MG63 (cell line): Measurements from ENCODE around the gene SPG11. TPM values are rescaled to one million over a fixed set of nuclear protein-coding genes. Genes with fewer than 3 reads are reported as not detected.
"Not testable (repeated sequence)": the region's sequence is repeated elsewhere in the genome, so short reads cannot be mapped to it uniquely, and the experiment has no call there.

Experiments used
- DNase-seq: peaks from one replicate; pipeline ENCODE4 v3.0.0-alpha.2; 2020
- H3K27me3 ChIP-seq: fragments of 250-450 bp; sonication (Bioruptor Pico); 2 replicates; pipeline ENCODE4 v1.5.1; 2020; ENCODE audit warnings: mild to moderate bottlenecking, moderate library complexity
- H3K36me3 ChIP-seq: fragments of 250-450 bp; sonication (Bioruptor Pico); 2 replicates; pipeline ENCODE4 v1.5.1; 2020; ENCODE audit warnings: mild to moderate bottlenecking, moderate library complexity
- H3K4me3 ChIP-seq: fragments of 250-450 bp; sonication (Bioruptor Pico); 2 replicates; pipeline ENCODE4 v1.5.1; 2020; ENCODE audit warnings: mild to moderate bottlenecking, moderate library complexity
- H3K9me3 ChIP-seq: fragments of 250-450 bp; sonication (Bioruptor Pico); 2 replicates; pipeline ENCODE4 v1.5.1; 2020; ENCODE audit warnings: mild to moderate bottlenecking, moderate library complexity
- total RNA-seq: library from RNA; depleted of rRNA; stranded (reverse); fragments of >200 nt; shearing (Covaris generic); gene quantifications from 2 replicates; pipeline ENCODE4 v1.2.3, GENCODE V29; 2014; ENCODE audit warnings: low replicate concordance

The SPG11 gene
- total RNA-seq, 1 experiment from 2014 or later, result 27.7 TPM

- Histone ChIP-seq H3K9me3 (no peaks in the 10 kb centered on the region), H3K4me3 (no peak overlapping the region), H3K27me3 (no peaks in the 10 kb centered on the region), H3K36me3 (peaks cover 76% of the 10 kb centered on the region)
- no peak for DNase-seq
These were observed 67.6 kb downstream of the SPG11 start for GRCh38 chr15:44595656-44596510.

- no peaks in the 10 kb centered on the region for H3K9me3 ChIP-seq
- H3K4me3 ChIP-seq, result no peak overlapping the region
- H3K27me3 ChIP-seq, result no peaks in the 10 kb centered on the region
- peaks cover 76% of the 10 kb centered on the region for H3K36me3 ChIP-seq
- DNase-seq, result no peak
These were observed 68.2 kb downstream of the SPG11 start for GRCh38 chr15:44595246-44595645.

DNA sequence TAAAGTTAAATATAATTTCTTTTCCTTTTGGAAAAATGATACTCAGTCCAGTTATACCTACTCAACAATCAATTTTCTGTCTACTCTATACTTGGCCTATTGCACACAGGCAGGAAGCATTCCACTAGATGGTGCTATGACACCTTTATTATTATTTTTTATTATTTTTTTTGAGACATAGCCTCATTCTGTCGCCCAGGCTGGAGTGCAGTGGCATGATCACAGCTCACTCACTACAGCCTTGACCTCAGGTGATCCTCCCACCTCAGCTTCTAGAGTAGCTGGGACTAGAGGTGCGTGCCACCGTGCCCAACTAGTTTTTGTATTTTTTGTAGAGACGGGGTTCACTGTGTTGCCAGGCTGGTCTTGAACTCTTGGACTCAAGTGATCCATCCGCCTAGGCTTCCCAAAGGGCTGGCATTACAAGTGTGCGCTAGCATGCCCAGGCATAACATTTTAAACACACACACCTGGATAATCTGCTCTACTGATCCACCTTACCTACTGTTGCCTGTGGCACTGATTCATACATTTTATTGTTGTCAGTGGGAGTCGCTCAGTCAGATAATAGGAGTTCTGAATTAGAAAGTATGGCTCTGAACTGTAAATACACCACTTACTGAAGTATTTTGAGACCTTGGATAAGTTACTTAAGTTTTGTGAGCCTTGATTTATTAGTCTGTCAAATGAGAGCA lies 70.3 kb downstream of the SPG11 start:
- no peaks in the 10 kb centered on the region for H3K27me3 ChIP-seq
- no peak overlapping the region for H3K4me3 ChIP-seq
- no peak for DNase-seq
- peaks cover 82% of the 10 kb centered on the region for H3K36me3 ChIP-seq
- H3K9me3 ChIP-seq, result no peaks in the 10 kb centered on the region

- Histone ChIP-seq H3K27me3 (no peaks in the 10 kb centered on the region), H3K9me3 (no peaks in the 10 kb centered on the region), H3K4me3 (no peak overlapping the region), H3K36me3 (peaks cover 81% of the 10 kb centered on the region)
- DNase-seq, result no peak
These were observed 72.1 kb downstream of the SPG11 start for GRCh38 chr15:44591326-44591725.

DNA sequence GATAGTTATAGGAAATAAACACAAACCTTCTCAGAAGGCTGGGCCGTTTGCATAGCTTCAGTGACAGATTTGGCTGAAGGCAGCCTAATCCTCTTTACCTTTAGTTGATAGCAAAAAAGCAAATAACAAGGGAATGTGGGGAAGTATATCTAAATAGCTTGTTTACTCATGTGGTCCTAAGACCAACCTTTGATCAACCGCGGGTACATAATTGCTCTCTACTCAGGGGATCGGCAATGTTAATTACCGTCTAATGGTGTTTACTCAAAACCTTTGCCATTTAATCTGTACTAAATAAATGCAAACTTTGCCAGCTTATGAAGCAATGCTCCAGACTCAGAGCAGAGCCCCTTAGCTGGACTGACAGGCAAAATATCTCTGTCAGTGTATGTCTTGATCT lies 74.9 kb downstream of the SPG11 start:
- no peak for DNase-seq
- peaks cover 78% of the 10 kb centered on the region for H3K36me3 ChIP-seq
- H3K27me3 ChIP-seq, result no peaks in the 10 kb centered on the region
- H3K9me3 ChIP-seq, result no peaks in the 10 kb centered on the region
- H3K4me3 ChIP-seq, result no peak overlapping the region

DNA sequence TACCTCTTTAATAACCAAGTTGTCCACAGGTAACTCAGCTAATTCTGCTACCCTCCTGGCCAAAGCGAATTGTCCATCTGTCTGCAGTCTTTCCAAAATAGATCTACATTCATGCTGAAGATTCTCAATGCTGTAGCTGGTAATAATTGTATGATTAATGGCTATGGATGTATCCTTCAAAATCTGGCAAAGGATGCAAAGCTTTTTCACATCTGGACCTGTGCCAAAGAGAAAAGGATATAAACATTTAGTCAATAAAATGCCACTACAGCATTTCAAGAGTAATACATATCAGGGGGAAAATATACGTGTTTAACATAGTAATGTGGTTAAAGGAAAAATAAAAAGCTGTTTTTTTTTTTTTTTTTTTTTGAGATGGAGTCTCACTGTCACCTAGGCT lies 77.8 kb downstream of the SPG11 start:
- Histone ChIP-seq H3K9me3 (no peaks in the 10 kb centered on the region), H3K4me3 (no peak overlapping the region), H3K27me3 (no peaks in the 10 kb centered on the region), H3K36me3 (peaks cover 79% of the 10 kb centered on the region)
- DNase-seq, result no peak

DNA sequence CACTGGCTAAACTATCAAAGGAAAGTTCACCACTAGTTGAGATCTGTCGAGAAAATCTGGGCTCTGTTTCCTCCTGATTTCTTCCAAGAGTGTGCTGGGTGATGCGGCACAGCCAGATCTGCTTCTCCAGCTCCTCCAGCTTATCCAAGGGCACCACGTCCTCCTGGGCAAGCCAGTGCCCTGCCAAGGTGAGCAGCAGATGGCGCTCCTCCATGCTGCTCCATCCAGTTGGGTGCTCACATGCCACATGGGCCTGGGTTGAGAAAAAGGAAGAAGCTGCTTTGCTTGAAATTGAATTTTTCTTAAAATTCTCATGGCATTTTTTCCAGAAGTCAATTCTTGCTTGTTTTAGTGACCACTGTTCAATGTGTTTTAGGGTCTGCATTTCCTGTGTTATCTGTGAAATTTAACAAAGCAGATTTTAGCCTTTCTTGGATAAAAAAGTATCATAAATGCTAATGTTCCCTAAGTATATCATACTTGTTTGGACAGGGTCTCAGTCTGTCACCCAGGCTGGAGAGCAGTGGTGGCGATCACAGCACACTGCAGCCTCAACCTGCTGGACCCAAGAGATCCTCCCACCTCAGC lies 79.2 kb downstream of the SPG11 start:
- no peak overlapping the region for H3K4me3 ChIP-seq
- DNase-seq, result peak; percentile 49
- H3K36me3 ChIP-seq, result peaks cover 78% of the 10 kb centered on the region
- H3K9me3 ChIP-seq, result no peaks in the 10 kb centered on the region
- H3K27me3 ChIP-seq, result no peaks in the 10 kb centered on the region

- DNase-seq, result no peak
- H3K9me3 ChIP-seq, result no peaks in the 10 kb centered on the region
- H3K27me3 ChIP-seq, result no peaks in the 10 kb centered on the region
- H3K36me3 ChIP-seq, result peaks cover 64% of the 10 kb centered on the region
- H3K4me3 ChIP-seq, result no peak overlapping the region
These were observed 83.4 kb downstream of the SPG11 start for GRCh38 chr15:44580105-44580504.

DNA sequence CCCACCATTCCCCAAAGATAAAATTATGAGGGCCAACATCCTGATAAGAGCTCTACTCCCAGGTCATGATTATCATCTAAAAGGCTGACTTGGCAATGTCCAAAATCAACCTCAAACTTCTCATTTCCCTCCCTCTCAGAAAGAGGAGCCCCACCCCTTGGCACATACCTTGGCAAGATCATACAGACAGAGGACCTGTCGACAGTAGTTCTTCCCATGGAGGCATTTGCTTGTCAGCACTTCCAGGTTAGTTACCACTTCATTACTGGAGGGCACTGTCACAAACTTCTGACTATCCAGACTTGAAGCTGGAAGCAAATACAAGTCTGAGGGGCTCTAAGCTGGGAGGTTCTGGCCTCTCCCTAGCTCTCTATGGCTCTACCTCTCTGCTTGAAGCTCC lies 88.7 kb downstream of the SPG11 start:
- DNase-seq, result no peak
- no peak overlapping the region for H3K4me3 ChIP-seq
- H3K9me3 ChIP-seq, result no peaks in the 10 kb centered on the region
- peaks cover 44% of the 10 kb centered on the region for H3K36me3 ChIP-seq
- no peaks in the 10 kb centered on the region for H3K27me3 ChIP-seq

DNA sequence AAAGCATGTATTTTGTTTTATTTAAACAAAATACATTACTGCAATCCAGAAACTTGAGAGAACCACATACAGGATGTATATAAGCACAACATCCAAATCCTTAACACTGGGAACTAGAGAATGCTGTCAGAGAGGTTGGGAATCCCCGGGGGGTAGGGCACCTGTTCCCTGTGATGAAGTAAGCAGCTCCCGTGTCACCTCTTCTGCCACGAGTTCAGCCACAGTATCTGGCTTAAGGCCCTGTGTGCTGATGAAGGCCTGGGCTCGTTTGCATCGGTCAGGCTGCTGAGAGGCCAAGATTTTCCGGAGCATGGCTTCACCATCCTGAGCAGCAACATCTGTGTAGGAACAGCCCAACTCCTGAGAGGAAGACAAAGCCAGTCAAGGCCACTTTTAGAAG lies 90.1 kb downstream of the SPG11 start:
- Histone ChIP-seq H3K36me3 (peaks cover 35% of the 10 kb centered on the region), H3K27me3 (no peaks in the 10 kb centered on the region), H3K4me3 (no peak overlapping the region), H3K9me3 (no peaks in the 10 kb centered on the region)
- no peak for DNase-seq

GRCh38 chr15:44570361-44570760 lies 93.1 kb downstream of the SPG11 start:
- no peak for DNase-seq
- no peaks in the 10 kb centered on the region; the same call in 1 of the 2 replicates for H3K9me3 ChIP-seq
- H3K27me3 ChIP-seq, result no peaks in the 10 kb centered on the region
- H3K36me3 ChIP-seq, result peaks cover 55% of the 10 kb centered on the region
- no peak overlapping the region for H3K4me3 ChIP-seq

GRCh38 chr15:44569316-44569715 lies 94.1 kb downstream of the SPG11 start:
- DNase-seq, result no peak
- no peaks in the 10 kb centered on the region for H3K27me3 ChIP-seq
- no peaks in the 10 kb centered on the region; the same call in 1 of the 2 replicates for H3K9me3 ChIP-seq
- peaks cover 56% of the 10 kb centered on the region for H3K36me3 ChIP-seq
- no peak overlapping the region for H3K4me3 ChIP-seq

- no peaks in the 10 kb centered on the region for H3K27me3 ChIP-seq
- no peak overlapping the region for H3K4me3 ChIP-seq
- H3K36me3 ChIP-seq, result peaks cover 59% of the 10 kb centered on the region
- H3K9me3 ChIP-seq, result no peaks in the 10 kb centered on the region; the same call in 1 of the 2 replicates
- no peak for DNase-seq
These were observed 95.1 kb downstream of the SPG11 start for GRCh38 chr15:44568338-44568737.

GRCh38 chr15:44566155-44566540 lies 97.3 kb downstream of the SPG11 start:
- Histone ChIP-seq H3K36me3 (peaks cover 72% of the 10 kb centered on the region), H3K4me3 (no peak overlapping the region), H3K9me3 (no peaks in the 10 kb centered on the region; the same call in 1 of the 2 replicates), H3K27me3 (no peaks in the 10 kb centered on the region)
- DNase-seq, result no peak

- no peak overlapping the region for H3K4me3 ChIP-seq
- no peaks in the 10 kb centered on the region; the same call in 1 of the 2 replicates for H3K9me3 ChIP-seq
- H3K27me3 ChIP-seq, result no peaks in the 10 kb centered on the region
- no peak for DNase-seq
- peaks cover 73% of the 10 kb centered on the region for H3K36me3 ChIP-seq
These were observed 97.9 kb downstream of the SPG11 start for GRCh38 chr15:44565387-44566154.

- H3K27me3 ChIP-seq, DNase-seq, H3K4me3 ChIP-seq, H3K9me3 ChIP-seq: not testable (repeated sequence)
- H3K36me3 ChIP-seq, result peaks cover 95% of the 10 kb centered on the region
These were observed 102.5 kb downstream of the SPG11 start for GRCh38 chr15:44560926-44561325.
